KOPT-K1 (cell line): Measurements from ENCODE around the gene SYT2.
"Not testable (repeated sequence)": the region's sequence is repeated elsewhere in the genome, so short reads cannot be mapped to it uniquely, and the experiment has no call there.

Experiments used
- H3K27ac ChIP-seq: fragments of 200-600 bp; sonication (generic); 2 replicates; pipeline ENCODE4 v1.5.1; 2016; ENCODE audit warnings: antibody characterized with exemption, mild to moderate bottlenecking, low read depth, low read length; ENCODE audit not compliant: poor library complexity, severe bottlenecking
- H3K36me3 ChIP-seq: fragments of 200-600 bp; sonication (generic); 2 replicates; pipeline ENCODE4 v1.5.1; 2017; ENCODE audit warnings: antibody characterized with exemption, mild to moderate bottlenecking, low read length, moderate library complexity; ENCODE audit not compliant: insufficient read depth
- H3K9me3 ChIP-seq: fragments of 200-600 bp; sonication (generic); 2 replicates; pipeline ENCODE4 v1.5.1; 2017; ENCODE audit warnings: antibody characterized with exemption, low read length, mild to moderate bottlenecking; ENCODE audit not compliant: insufficient read depth, poor library complexity, severe bottlenecking

The SYT2 gene

DNA sequence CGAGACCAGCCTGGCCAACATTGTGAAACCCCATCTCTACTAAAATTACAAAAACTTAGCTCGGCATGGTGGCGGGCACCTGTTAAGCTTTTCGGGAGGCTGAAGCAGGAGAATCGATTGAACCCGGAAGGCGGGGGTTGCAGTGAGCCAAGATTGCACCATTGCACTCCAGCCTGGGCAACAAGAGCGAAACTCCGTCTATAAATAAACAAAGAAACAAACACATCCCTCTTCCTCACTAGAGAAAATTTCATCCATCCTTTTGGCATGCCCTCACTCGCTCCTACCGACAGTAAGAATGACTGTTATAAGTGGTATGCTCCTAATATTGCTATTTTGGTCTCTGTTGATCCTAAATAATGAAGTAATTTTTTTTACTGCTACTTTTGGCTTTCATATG is 166.7 kb downstream of the SYT2 start:
- H3K36me3 ChIP-seq, H3K9me3 ChIP-seq, H3K27ac ChIP-seq: not testable (repeated sequence)

DNA sequence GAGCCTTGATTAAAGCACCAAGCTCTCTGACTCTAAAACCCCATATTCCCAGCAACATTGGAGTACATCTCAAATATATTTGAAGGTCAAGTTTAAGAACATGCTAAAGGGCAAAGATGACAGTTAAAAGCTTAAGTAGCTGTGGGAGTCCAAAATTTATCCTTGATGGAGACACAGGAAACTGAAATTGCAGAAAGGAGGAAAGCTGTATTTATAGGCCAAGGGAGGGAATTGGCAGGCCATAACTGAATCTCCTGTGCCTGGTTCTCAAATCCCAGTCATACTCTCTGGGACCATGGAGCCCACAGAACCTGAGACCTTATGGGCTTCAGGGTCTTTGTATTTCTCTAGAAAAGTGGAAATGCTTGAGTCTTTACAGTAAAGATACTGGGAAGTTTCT is 167.8 kb downstream of the SYT2 start:
- H3K36me3 ChIP-seq, H3K27ac ChIP-seq, H3K9me3 ChIP-seq: not testable (repeated sequence)

DNA sequence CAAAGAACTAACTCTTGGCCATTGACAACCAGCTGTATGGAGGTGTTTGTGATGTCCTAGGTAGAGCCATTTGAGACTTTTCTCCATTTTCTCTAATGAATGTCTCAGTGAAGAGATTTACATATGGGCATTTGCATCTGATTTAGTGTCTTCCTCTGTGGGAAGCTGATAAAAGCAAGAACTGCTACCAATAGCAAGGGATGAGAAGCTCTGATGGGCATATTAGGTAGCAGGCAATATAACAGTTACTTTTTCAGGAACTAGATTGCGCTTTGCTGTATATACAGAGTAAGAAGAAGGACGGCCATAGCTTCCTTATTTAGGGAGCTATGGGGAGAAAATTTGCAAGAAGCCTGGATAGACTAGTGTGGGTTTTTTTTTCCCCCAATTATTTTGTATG is 169.4 kb downstream of the SYT2 start:
- not testable (repeated sequence) for H3K9me3 ChIP-seq, H3K27ac ChIP-seq, H3K36me3 ChIP-seq
